GM12878 (cell line): ENCODE measurements around the gene PLA2G2C. TPM values are rescaled to one million over a fixed set of nuclear protein-coding genes. Genes with fewer than 3 reads are reported as not detected.

Experiments used
- ATAC-seq: fragments of 200-7000 bp; cut with Tn5 transposase; 3 replicates; pipeline ENCODE4 v1.9.1; 2020; ENCODE audit warnings: mild to moderate bottlenecking, moderate library complexity
- BruUV-seq: library from RNA; stranded (reverse); fragments of 400-500 nt; replicated peaks from 2 replicates; lab custom pipeline; 2021; lab: Mats Ljungman, UMichigan
- CTCF ChIA-PET: fragments of 300-600 bp; sonication (Branson Sonifier 250); formaldehyde crosslinking; extraction: SDS; loops from one replicate; lab custom pipeline; 2021; ENCODE audit warnings: inconsistent platforms; lab: Yijun Ruan, JAX
- POLR2A ChIA-PET: fragments of 350-600 bp; formaldehyde crosslinking; extraction: SDS; loops from one replicate; lab custom pipeline; 2021; ENCODE audit warnings: inconsistent platforms; lab: Charles Lee
- RAD21 ChIA-PET: fragments of 300-600 bp; sonication (Branson Sonifier 250); formaldehyde crosslinking; loops from one replicate; lab custom pipeline; 2023; ENCODE audit warnings: antibody characterized with exemption; ENCODE audit not compliant: unreplicated experiment; lab: Charles Lee
- SMC1A ChIA-PET: fragments of 300-600 bp; sonication (Branson Sonifier 250); formaldehyde crosslinking; loops from one replicate; lab custom pipeline; 2023; ENCODE audit not compliant: unreplicated experiment, uncharacterized antibody; lab: Charles Lee
- DNase-seq: peaks from one replicate; pipeline ENCODE4 v3.0.0-alpha.2; 2011; ENCODE audit warnings: low read depth, low spot score
- FAIRE-seq: peaks from 3 replicates; lab custom pipeline; 2011; peaks lifted over from hg19 to GRCh38; lab: Jason Lieb, UNC
- H2AFZ ChIP-seq: 2 replicates; pipeline ENCODE4 v1.6.0; 2011; ENCODE audit warnings: low read depth, low read length, control low read depth; ENCODE audit not compliant: control insufficient read depth
- H3K27ac ChIP-seq: 2 replicates; pipeline ENCODE4 v1.5.1; 2011; ENCODE audit warnings: control low read depth; ENCODE audit not compliant: control insufficient read depth, insufficient read depth
- H3K27me3 ChIP-seq, 2 experiments: replicated peaks in 1 of 2; 2 replicates each; pipeline versions ENCODE4 v1.6.0 to v1.6.1; 2011; ENCODE audit warnings: low read length in 1 of 2; ENCODE audit not compliant: control insufficient read depth in 2 of 2, insufficient read depth in 2 of 2
- H3K36me3 ChIP-seq, 2 experiments: 2 replicates each; pipeline ENCODE4 v1.5.1; 2011; ENCODE audit warnings: low read length in 1 of 2; ENCODE audit not compliant: control insufficient read depth in 2 of 2, insufficient read depth in 2 of 2
- H3K4me1 ChIP-seq: 2 replicates; pipeline ENCODE4 v1.6.1; 2011; ENCODE audit warnings: mild to moderate bottlenecking, low read length, moderate library complexity, mixed read lengths; ENCODE audit not compliant: control insufficient read depth, insufficient read depth
- H3K4me2 ChIP-seq: 2 replicates; pipeline ENCODE4 v1.6.0; 2011; ENCODE audit warnings: control low read depth; ENCODE audit not compliant: control insufficient read depth, insufficient read depth
- H3K4me3 ChIP-seq: fragments of 200-600 bp; sonication (generic); 2 replicates; pipeline ENCODE4 v1.5.1; 2016
- H3K79me2 ChIP-seq: 2 replicates; pipeline ENCODE4 v1.6.0; 2011; ENCODE audit warnings: low read length; ENCODE audit not compliant: control insufficient read depth, insufficient read depth
- H3K9ac ChIP-seq: 2 replicates; pipeline ENCODE4 v1.8.0; 2011; ENCODE audit warnings: low read length, control low read depth, mixed read lengths; ENCODE audit not compliant: control insufficient read depth, insufficient read depth
- H3K9me3 ChIP-seq: replicated peaks from 3 replicates; pipeline ENCODE4 v1.5.1; 2011; ENCODE audit warnings: mild to moderate bottlenecking, low read length; ENCODE audit not compliant: control insufficient read depth, insufficient read depth
- H4K20me1 ChIP-seq: 2 replicates; pipeline ENCODE4 v1.6.0; 2011; ENCODE audit not compliant: control insufficient read depth, insufficient read depth
- NFIC ChIP-seq: IDR thresholded peaks from 2 replicates; pipeline ENCODE4 v1.6.1; 2012; ENCODE audit warnings: low read depth, mild to moderate bottlenecking, inconsistent platforms, low read length, moderate library complexity
- WGBS: methylation state at CpG from one replicate; pipeline ENCODE4 v1.1.6; 2016; ENCODE audit warnings: low lambda C conversion rate; ENCODE audit not compliant: insufficient replicate concordance, insufficient coverage; ENCODE audit errors: missing lambda C conversion rate; 5-methylcytosine and 5-hydroxymethylcytosine counted together
- in situ Hi-C: fragments of 300-500 bp; cut with MboI; formaldehyde crosslinking; loops from 9 replicates; pipeline ENCODE4 v1.14.3; 2018; ENCODE audit warnings: mixed read lengths
- intact Hi-C: fragments of 100-400 bp; cut with micrococcal nuclease; formaldehyde crosslinking; loops from one replicate; pipeline ENCODE4 v1.14.2; 2022; ENCODE audit not compliant: unreplicated experiment
- polyA plus RNA-seq, 11 experiments: library from polyadenylated mRNA; depleted of rRNA in 4 of 11; unstranded in 6 of 11; stranded (reverse) in 5 of 11; fragments of >200 nt; fragmentation: Nextera tagmentation in 4 of 11; fragmentation: Illumina TruSeq in 1 of 11; extraction: Ambion mirVana in 4 of 11; extraction: Trizol in 1 of 11; gene quantifications; 1 replicate in 1 of 11; 2 replicates in 10 of 11; pipeline versions ENCODE4 v1.2.1 to v1.2.3, GENCODE V29; 2011 to 2016; ENCODE audit warnings: inconsistent platforms in 2 of 11, missing spikeins in 2 of 11, low read depth in 1 of 11
- total RNA-seq, 4 experiments: library from RNA; depleted of rRNA in 3 of 4; stranded (reverse); fragments of >200 nt in 3 of 4; fragmentation: Illumina TruSeq in 1 of 4; extraction: Trizol in 1 of 4; gene quantifications; 2 replicates each; pipeline versions ENCODE4 v1.2.1 to v1.2.3, GENCODE V29; 2013 to 2021
- TF ChIP-seq, protein P1 (sequence below): fragments of 450-650 bp; IDR thresholded peaks from 2 replicates; pipeline ENCODE4 v1.6.1; 2017; ENCODE audit warnings: mild to moderate bottlenecking, low read depth, inconsistent platforms; ENCODE audit not compliant: poor library complexity, severe bottlenecking

PLA2G2C gene
- total and polyA plus RNA-seq, 10 of the 15 experiments (the other 5 are each of a cell fraction or from before 2014, with no cell fraction given): 0.05 TPM; not detected in 9

GRCh38 chr1:20174937-20175666 is 11.2 kb downstream of the PLA2G2C start:
- peaks cover 5% of the 10 kb centered on the region for H3K4me1 ChIP-seq
- in situ Hi-C loops (no loop called here), intact Hi-C loops (no loop called here)
- H3K27ac ChIP-seq: no peak overlapping the region
- FAIRE-seq (no peak), DNase-seq (no peak), ATAC-seq (no peak)
- no peak for TF ChIP-seq NFIC
- TF ChIP-seq, protein P1, sequence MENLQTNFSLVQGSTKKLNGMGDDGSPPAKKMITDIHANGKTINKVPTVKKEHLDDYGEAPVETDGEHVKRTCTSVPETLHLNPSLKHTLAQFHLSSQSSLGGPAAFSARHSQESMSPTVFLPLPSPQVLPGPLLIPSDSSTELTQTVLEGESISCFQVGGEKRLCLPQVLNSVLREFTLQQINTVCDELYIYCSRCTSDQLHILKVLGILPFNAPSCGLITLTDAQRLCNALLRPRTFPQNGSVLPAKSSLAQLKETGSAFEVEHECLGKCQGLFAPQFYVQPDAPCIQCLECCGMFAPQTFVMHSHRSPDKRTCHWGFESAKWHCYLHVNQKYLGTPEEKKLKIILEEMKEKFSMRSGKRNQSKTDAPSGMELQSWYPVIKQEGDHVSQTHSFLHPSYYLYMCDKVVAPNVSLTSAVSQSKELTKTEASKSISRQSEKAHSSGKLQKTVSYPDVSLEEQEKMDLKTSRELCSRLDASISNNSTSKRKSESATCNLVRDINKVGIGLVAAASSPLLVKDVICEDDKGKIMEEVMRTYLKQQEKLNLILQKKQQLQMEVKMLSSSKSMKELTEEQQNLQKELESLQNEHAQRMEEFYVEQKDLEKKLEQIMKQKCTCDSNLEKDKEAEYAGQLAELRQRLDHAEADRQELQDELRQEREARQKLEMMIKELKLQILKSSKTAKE: no peak
- no peaks in the 10 kb centered on the region for H4K20me1 ChIP-seq
- H3K27me3 ChIP-seq: peaks cover 0 to 2% of the 10 kb centered on the region in 2 experiments; a peak in 1 of 4 replicates
- SMC1A ChIA-PET: no interaction called here
- CTCF ChIA-PET: no interaction called here
- H3K9me3 ChIP-seq: no peaks in the 10 kb centered on the region; the same call in 2 of the 3 replicates
- 18% methylated on average over 9 of the region's 9 CpGs for WGBS
- H3K36me3 ChIP-seq: no peaks in the 10 kb centered on the region
- POLR2A ChIA-PET: no interaction called here
- H3K79me2 ChIP-seq: no peaks in the 10 kb centered on the region
- no peak overlapping the region for H3K4me3 ChIP-seq
- RAD21 ChIA-PET: no interaction called here
- no TSS peak for BruUV-seq
- no peak overlapping the region for H3K9ac ChIP-seq
- H2AFZ ChIP-seq: no peak overlapping the region
- no peak overlapping the region for H3K4me2 ChIP-seq
